RPMI7951 (cell line): ENCODE data around the gene MEDAG. TPM values are rescaled to one million over a fixed set of nuclear protein-coding genes. Genes with fewer than 3 reads are reported as not detected.
A peak's percentile ranks its signal among the peaks of the same experiment; 100 is the strongest.

ENCODE experiments used
- DNase-seq: peaks from one replicate; pipeline ENCODE4 v3.0.0-alpha.2; 2012; ENCODE audit warnings: low read depth
- total RNA-seq: library from RNA; depleted of rRNA; stranded (reverse); fragments of >200 nt; shearing (Covaris generic); gene quantifications from 2 replicates; pipeline ENCODE4 v1.2.3, GENCODE V29; 2014; rRNA removed

The MEDAG gene
- total RNA-seq, 1 experiment from 2014 or later, result 21.0 TPM

GRCh38 chr13:30957258-30957943 lies 51.3 kb downstream of the MEDAG start:
- no peak for DNase-seq

DNA sequence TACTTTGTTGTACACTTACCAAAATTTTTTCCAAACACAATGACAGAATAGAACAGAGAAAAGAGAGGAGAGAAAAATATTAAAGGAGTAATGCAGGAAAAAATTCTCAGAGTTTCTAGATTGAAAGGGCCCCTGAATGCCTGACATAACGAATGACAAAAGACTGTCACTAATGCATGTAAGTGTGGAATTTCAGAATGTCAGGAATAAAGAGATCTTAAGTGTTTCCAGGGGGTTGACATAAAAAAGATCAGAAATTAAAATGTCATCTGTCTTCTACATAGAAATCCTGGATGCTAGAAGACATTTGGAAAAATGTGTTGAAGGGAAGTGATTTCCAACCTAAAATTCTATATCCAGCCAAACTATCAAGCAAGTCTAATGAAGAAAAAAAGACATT lies 53.6 kb downstream of the MEDAG start:
- no peak for DNase-seq

DNA sequence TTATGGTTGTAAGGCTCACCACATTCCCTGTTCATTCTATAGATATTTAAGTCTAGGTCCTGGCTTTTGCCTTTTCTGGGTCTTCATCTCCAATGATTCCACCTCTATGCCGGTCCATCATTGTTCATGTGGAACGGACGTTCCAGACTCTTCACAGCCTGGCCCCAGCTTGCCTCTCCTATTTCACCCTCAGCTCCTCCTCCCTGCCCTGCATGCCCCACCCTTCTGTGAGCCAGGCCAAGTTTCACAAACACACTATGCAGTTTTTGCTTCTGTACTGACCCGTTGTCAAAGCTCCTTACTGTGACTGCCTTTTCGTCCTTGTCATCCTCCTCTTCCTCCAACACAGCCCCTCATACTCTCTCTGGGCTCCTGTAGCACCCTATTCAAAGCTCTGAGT lies 57.7 kb downstream of the MEDAG start:
- peak; percentile 48 for DNase-seq

- no peak for DNase-seq
Measured at GRCh38 chr13:30965380-30965779, 59.3 kb downstream of the MEDAG start.

DNA sequence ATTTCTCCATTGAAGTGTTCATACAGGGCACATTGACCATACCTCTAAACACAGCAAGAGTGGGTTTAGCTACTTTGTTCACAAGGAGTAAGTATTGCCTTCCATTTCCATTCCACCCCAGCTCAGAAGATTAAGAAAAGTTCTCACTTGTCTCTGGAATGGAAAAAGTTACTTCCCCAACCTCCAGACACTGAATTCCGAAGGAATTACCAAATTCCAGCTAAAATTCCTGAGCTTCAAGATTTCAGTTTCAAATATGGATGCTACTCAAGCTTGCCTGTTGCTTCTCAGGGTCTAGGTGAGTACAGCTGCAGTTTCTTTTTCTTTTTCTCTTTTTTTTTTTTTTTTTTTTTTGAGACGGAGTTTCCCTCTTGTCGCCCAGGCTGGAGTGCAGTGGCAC lies 60.0 kb downstream of the MEDAG start:
- no peak for DNase-seq

DNA sequence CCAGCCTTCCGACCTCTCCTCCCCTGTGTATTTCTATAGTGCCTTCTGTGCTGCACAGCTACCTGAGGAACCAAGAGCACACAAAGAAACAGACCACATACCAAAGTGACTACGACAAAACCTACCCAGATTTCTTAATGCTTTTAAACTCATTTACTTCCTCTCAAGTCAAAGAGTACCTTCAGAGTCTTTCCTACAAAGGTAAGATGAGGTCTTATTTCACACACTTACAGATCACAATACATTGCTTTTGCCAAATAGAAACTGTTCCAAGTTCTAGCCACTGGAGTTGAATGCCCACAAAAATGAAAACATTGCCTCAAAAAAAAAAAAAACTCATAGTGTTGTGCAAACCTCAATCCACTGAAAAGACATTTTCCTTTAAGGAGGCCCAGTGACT lies 62.8 kb downstream of the MEDAG start:
- DNase-seq, result no peak

DNA sequence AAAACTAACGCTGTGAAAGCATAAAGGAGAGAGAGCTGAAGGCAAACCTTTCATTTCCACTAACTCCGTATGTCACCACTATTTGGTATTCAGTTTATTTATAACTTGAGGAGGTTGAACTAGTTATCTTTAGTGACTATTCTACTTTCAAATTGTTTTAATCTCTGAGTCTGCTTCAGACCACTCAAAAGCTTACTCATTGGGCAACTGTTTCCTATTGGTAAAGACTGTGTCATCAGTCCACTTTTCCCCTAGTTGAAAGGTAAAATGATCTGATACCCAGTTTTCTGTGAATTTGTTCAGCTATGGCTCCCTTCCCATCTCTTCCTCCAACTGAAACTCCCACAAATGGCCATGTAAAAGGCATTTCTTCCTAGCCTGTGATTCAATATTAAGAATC lies 65.5 kb downstream of the MEDAG start:
- DNase-seq, result no peak

DNA sequence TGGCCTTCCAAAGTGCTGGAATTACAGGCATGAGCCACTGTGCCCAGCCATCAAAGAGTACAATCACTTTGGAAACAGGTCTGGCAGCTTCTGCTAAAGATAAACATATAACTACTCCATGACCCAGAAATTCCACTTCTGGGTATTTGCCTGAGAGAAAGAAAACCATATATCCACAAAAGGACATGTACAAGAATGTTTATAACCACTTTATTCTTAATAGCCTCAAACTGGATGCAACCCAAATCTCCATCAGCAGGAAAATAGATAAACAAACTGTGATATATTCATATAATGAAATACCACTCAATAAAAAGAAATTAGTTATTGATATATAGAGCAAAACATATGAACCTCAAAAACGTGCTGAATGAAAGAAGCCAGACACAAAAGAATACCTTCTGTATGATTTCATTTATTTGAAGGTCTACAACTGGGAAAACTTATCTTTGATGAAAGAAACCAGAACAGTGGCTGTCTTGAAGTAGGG lies 66.9 kb downstream of the MEDAG start:
- no peak for DNase-seq

DNA sequence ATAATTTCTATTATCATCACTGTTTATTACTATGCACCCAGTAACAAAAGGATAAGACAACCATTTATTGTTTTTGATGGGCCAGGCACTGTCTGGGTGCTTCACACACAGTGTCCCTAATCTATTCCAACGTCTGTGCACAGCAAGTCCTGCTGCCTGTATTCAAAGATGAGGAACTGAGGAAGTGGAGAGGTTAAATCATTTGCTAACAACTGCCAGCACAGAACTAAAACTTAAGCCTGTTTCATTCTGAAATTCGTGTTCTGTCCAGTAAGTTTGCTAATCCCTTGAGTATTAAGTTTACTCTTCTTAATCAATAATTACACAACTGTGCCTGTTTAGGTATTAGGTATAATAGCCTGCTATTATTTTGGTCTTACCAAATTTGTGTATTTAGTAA lies 68.3 kb downstream of the MEDAG start:
- DNase-seq, result no peak

Other genes with a start within 250 kb of the MEDAG start
- 6.1 and 8.5 TPM in 2 replicates for gene ALOX5AP, start 170.7 kb upstream of the MEDAG start, total RNA-seq
- not detected in 2 replicates for gene TEX26, start 26.4 kb downstream of the MEDAG start, total RNA-seq